Sigmoid colon (tissue), 7 donors: ENCODE results near the gene PTCD1. TPM values are rescaled to one million over a fixed set of nuclear protein-coding genes. Genes with fewer than 3 reads are reported as not detected.
"Not testable (repeated sequence)": the region's sequence is repeated elsewhere in the genome, so short reads cannot be mapped to it uniquely, and the experiment has no call there.

ENCODE experiments used
- DNase-seq: peaks from one replicate; pipeline ENCODE4 v3.0.0-alpha.2; 2019
- H3K27ac ChIP-seq, 4 donors: fragments of 200-600 bp; sonication (generic); one replicate each; pipeline ENCODE4 v1.5.1; 2016 to 2019; ENCODE audit warnings: mild to moderate bottlenecking in 1 of 4
- H3K27me3 ChIP-seq, 3 donors: fragments of 200-600 bp; sonication (generic); one replicate each; pipeline ENCODE4 v1.5.1; 2019; ENCODE audit warnings: mild to moderate bottlenecking in 1 of 3
- H3K36me3 ChIP-seq, 4 donors: fragments of 200-600 bp; sonication (generic); one replicate each; pipeline ENCODE4 v1.5.1; 2016 to 2019
- H3K4me1 ChIP-seq, 4 donors: fragments of 200-600 bp; sonication (generic); one replicate each; pipeline ENCODE4 v1.5.1; 2017 to 2019
- H3K4me3 ChIP-seq, 4 donors: fragments of 200-600 bp; sonication (generic); one replicate each; pipeline ENCODE4 v1.5.1; 2017 to 2019; ENCODE audit warnings: mild to moderate bottlenecking in 2 of 4, moderate library complexity in 1 of 4
- H3K9me3 ChIP-seq, 4 donors: fragments of 200-600 bp in 3 of 4; sonication (generic) in 3 of 4; one replicate each; pipeline versions ENCODE4 v1.5.1 to v1.6.1; 2013 to 2019
- EP300 ChIP-seq, 4 donors: sonication (generic); formaldehyde crosslinking; IDR thresholded peaks; one replicate each; pipeline ENCODE4 v1.6.1; 2017; ENCODE audit warnings: antibody characterized with exemption in 4 of 4
- POLR2A ChIP-seq, 2 donors: fragments of 450-650 bp; IDR thresholded peaks; one replicate each; pipeline ENCODE4 v1.6.1; 2016; ENCODE audit warnings: antibody characterized with exemption in 2 of 2, mild to moderate bottlenecking in 2 of 2, moderate library complexity in 2 of 2
- POLR2AphosphoS5 ChIP-seq, 4 donors: sonication (generic); formaldehyde crosslinking; IDR thresholded peaks; one replicate each; pipeline ENCODE4 v1.6.1; 2017; ENCODE audit warnings: antibody characterized with exemption in 4 of 4
- WGBS, 2 donors: extraction: QIAGEN DNeasy Blood & Tissue Kit; methylation state at CpG; one replicate each; pipeline ENCODE4 v1.1.7; 2013; 5-methylcytosine and 5-hydroxymethylcytosine counted together
- intact Hi-C: fragments of 100-400 bp; cut with DNase I; formaldehyde crosslinking; loops from one replicate; pipeline ENCODE4 v1.15.1; 2023
- polyA plus RNA-seq, 3 donors: library from polyadenylated mRNA; stranded (reverse); fragments of 200-250 nt; gene quantifications; one replicate each; pipeline ENCODE4 v1.2.3, GENCODE V29; 2013
- total RNA-seq, 4 donors: library from RNA; depleted of rRNA; stranded (reverse); fragments of >200 nt; gene quantifications; one replicate each; pipeline ENCODE4 v1.1.0, GENCODE V29; 2016
- TF ChIP-seq, protein P1 (sequence below), 4 experiments: fragments of 450-650 bp in 3 of 4; fragments of 200-600 bp in 1 of 4; IDR thresholded peaks; one replicate each; pipeline ENCODE4 v1.5.1; 2016 to 2019; ENCODE audit warnings: antibody characterized with exemption in 4 of 4, mild to moderate bottlenecking in 3 of 4, moderate library complexity in 2 of 4
- donor health status: healthy with polysubstance abuse.
- donor health status: Bipolar disorder and iron deficiency.
- donor health status: healthy.

PTCD1 gene
- total and polyA plus RNA-seq, 7 donors = 1.2 to 6.4 (median 5.3) TPM

GRCh38 chr7:99380823-99381663 is 57.6 kb downstream of the PTCD1 start:
- H3K9me3 ChIP-seq = no peaks in the 10 kb centered on the region
- intact Hi-C loops = no loop called here
- peaks cover 0 to 35% (median 31%) of the 10 kb centered on the region in 4 donors for H3K4me1 ChIP-seq
- TF ChIP-seq POLR2A (IDR thresholded peaks at IDR 0.05) (no peak), POLR2AphosphoS5 (IDR thresholded peaks at IDR 0.05) (no peak), EP300 (IDR thresholded peaks at IDR 0.05) (no peak)
- TF ChIP-seq, protein P1, sequence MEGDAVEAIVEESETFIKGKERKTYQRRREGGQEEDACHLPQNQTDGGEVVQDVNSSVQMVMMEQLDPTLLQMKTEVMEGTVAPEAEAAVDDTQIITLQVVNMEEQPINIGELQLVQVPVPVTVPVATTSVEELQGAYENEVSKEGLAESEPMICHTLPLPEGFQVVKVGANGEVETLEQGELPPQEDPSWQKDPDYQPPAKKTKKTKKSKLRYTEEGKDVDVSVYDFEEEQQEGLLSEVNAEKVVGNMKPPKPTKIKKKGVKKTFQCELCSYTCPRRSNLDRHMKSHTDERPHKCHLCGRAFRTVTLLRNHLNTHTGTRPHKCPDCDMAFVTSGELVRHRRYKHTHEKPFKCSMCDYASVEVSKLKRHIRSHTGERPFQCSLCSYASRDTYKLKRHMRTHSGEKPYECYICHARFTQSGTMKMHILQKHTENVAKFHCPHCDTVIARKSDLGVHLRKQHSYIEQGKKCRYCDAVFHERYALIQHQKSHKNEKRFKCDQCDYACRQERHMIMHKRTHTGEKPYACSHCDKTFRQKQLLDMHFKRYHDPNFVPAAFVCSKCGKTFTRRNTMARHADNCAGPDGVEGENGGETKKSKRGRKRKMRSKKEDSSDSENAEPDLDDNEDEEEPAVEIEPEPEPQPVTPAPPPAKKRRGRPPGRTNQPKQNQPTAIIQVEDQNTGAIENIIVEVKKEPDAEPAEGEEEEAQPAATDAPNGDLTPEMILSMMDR (IDR thresholded peaks at IDR 0.05) = no peak
- peaks cover 0 to 2% (median 0%) of the 10 kb centered on the region in 4 donors for H3K36me3 ChIP-seq
- no peak for DNase-seq
- H3K27me3 ChIP-seq = no peaks in the 10 kb centered on the region
- H3K27ac ChIP-seq = peak overlapping the region; percentile 78 to 85 (median 84)
- WGBS, 2 donors = 60 to 78% methylated on average over 16 of the region's 16 CpGs
- no peak overlapping the region for H3K4me3 ChIP-seq

- Histone ChIP-seq H3K27me3 (no peaks in the 10 kb centered on the region), H3K4me1 (peaks cover 0 to 43% (median 38%) of the 10 kb centered on the region in 4 donors), H3K27ac (peak overlapping the region; percentile 78 to 85 (median 84)), H3K36me3 (no peaks in the 10 kb centered on the region), H3K9me3 (no peaks in the 10 kb centered on the region), H3K4me3 (peak overlapping the region in 2 of 4 donors; percentile 9 to 21)
- WGBS, 2 donors = 38 to 74% methylated on average over 12 of the region's 12 CpGs
- intact Hi-C loops = no loop called here
- no peak for DNase-seq
- TF ChIP-seq EP300 (IDR thresholded peaks at IDR 0.05) (no peak), POLR2A (IDR thresholded peaks at IDR 0.05) (no peak), POLR2AphosphoS5 (IDR thresholded peaks at IDR 0.05) (peak in 1 of 4 donors; percentile 6)
- TF ChIP-seq, protein P1 (IDR thresholded peaks at IDR 0.05) = no peak
Measured at GRCh38 chr7:99380032-99380822, 58.4 kb downstream of the PTCD1 start.

DNA sequence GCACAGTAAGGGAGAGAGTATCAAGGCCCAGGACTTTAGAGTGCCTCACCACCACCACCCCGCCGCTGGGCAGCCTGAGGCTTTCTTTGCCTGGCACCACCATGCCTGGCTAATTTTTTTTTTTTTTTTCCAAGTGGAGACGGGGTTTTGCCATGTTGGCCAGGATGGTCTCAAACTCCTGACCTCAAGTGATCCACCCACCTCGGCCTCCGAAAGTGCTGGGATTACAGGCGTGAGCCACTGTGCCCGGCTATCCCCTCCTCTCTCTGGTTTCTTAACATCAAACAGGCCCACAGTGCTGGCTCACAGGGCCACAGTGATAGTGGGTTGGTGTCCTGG is 58.9 kb downstream of the PTCD1 start:
- H3K9me3 ChIP-seq, H3K27me3 ChIP-seq, intact Hi-C loops, DNase-seq, H3K36me3 ChIP-seq: not testable (repeated sequence)
- H3K4me3 ChIP-seq = peak overlapping the region in 2 of 4 donors; percentile 9 to 21
- WGBS, 2 donors = 57 to 82% methylated on average over 7 of the region's 7 CpGs
- H3K4me1 ChIP-seq = peaks cover 0 to 44% (median 39%) of the 10 kb centered on the region in 4 donors
- H3K27ac ChIP-seq = peak overlapping the region; percentile 78 to 85 (median 84)

GRCh38 chr7:99379043-99379577 is 59.5 kb downstream of the PTCD1 start:
- peak overlapping the region; percentile 78 to 85 (median 84) for H3K27ac ChIP-seq
- peaks cover 0 to 49% (median 42%) of the 10 kb centered on the region in 4 donors for H3K4me1 ChIP-seq
- TF ChIP-seq POLR2AphosphoS5 (IDR thresholded peaks at IDR 0.05) (peak in 3 of 4 donors; percentile 19 to 57 (median 35)), EP300 (IDR thresholded peaks at IDR 0.05) (no peak)
- no peaks in the 10 kb centered on the region for H3K9me3 ChIP-seq
- H3K36me3 ChIP-seq = no peaks in the 10 kb centered on the region
- WGBS, 2 donors = 28 to 56% methylated on average over 7 of the region's 7 CpGs
- no peaks in the 10 kb centered on the region for H3K27me3 ChIP-seq
- intact Hi-C loops = no loop called here
- H3K4me3 ChIP-seq = peak overlapping the region in 2 of 4 donors; percentile 9 to 21
- DNase-seq = peak; percentile 90

- no peak for TF ChIP-seq POLR2A (IDR thresholded peaks at IDR 0.05)
- TF ChIP-seq POLR2AphosphoS5 (IDR thresholded peaks at IDR 0.05) = peak in 3 of 4 donors; percentile 58 to 78 (median 72)
- TF ChIP-seq EP300 (IDR thresholded peaks at IDR 0.05) = peak in 1 of 4 donors; percentile 44
- TF ChIP-seq, protein P1 (IDR thresholded peaks at IDR 0.05) = no peak
- peak overlapping the region; percentile 82 to 89 (median 85) for H3K27ac ChIP-seq
- WGBS, 2 donors = 1 to 4% methylated on average over 58 of the region's 58 CpGs
- H3K9me3 ChIP-seq = no peaks in the 10 kb centered on the region
- peak; percentile 88 for DNase-seq
- peak overlapping the region; percentile 74 to 100 (median 80) for H3K4me3 ChIP-seq
- H3K36me3 ChIP-seq = no peaks in the 10 kb centered on the region
- H3K4me1 ChIP-seq = peaks cover 0 to 42% (median 37%) of the 10 kb centered on the region in 4 donors
- intact Hi-C loops = no loop called here
- no peaks in the 10 kb centered on the region for H3K27me3 ChIP-seq
Measured at GRCh38 chr7:99375070-99375807, 63.4 kb downstream of the PTCD1 start.
